HepG2 (cell line): ENCODE measurements around the gene HIVEP2. TPM values are rescaled to one million over a fixed set of nuclear protein-coding genes. Genes with fewer than 3 reads are reported as not detected.

Experiments
- CBX2 ChIP-seq, 2 experiments: fragments of 200-600 bp in 1 of 2; sonication (generic); formaldehyde crosslinking in 1 of 2; IDR thresholded peaks; 2 replicates each; pipeline versions ENCODE4 v1.7.0 to v1.8.1; 2018 to 2022; ENCODE audit warnings: low read depth in 2 of 2, low read length in 1 of 2, mild to moderate bottlenecking in 1 of 2, missing genetic modification reagents in 1 of 2
- HNF4G ChIP-seq, 2 experiments: sonication (generic) in 1 of 2; formaldehyde crosslinking in 1 of 2; IDR thresholded peaks; 2 replicates each; pipeline versions ENCODE4 v1.4.0 to v1.6.1; 2011 to 2020; ENCODE audit warnings: borderline replicate concordance in 2 of 2, low read depth in 2 of 2, mild to moderate bottlenecking in 2 of 2, low read length in 1 of 2, missing genetic modification reagents in 1 of 2, moderate library complexity in 1 of 2
- MAFK ChIP-seq, 2 experiments: IDR thresholded peaks in 1 of 2; conservative IDR thresholded peaks in 1 of 2; 2 replicates each; pipeline ENCODE4 v1.6.1; 2011; ENCODE audit warnings: improper control_type of control experiment in 2 of 2, low read length in 2 of 2
- MTF2 ChIP-seq: sonication (generic); formaldehyde crosslinking; IDR thresholded peaks from 2 replicates; pipeline ENCODE4 v1.5.0; 2020; ENCODE audit warnings: missing genetic modification reagents, borderline replicate concordance
- RFX3 ChIP-seq: IDR thresholded peaks from 2 replicates; pipeline ENCODE4 v1.6.1; 2016; ENCODE audit warnings: missing biosample characterization, missing genetic modification reagents
- SNAPC2 ChIP-seq: sonication (generic); formaldehyde crosslinking; IDR thresholded peaks from 2 replicates; pipeline ENCODE4 v1.8.1; 2022; ENCODE audit warnings: mild to moderate bottlenecking, missing genetic modification reagents
- YEATS4 ChIP-seq: sonication (generic); formaldehyde crosslinking; IDR thresholded peaks from 2 replicates; pipeline ENCODE4 v1.4.0; 2020; ENCODE audit warnings: missing genetic modification reagents, borderline replicate concordance
- ZFP37 ChIP-seq: sonication (generic); formaldehyde crosslinking; IDR thresholded peaks from 2 replicates; pipeline ENCODE4 v1.4.0; 2020; ENCODE audit warnings: missing genetic modification reagents, borderline replicate concordance
- ZNF205 ChIP-seq: IDR thresholded peaks from 2 replicates; pipeline ENCODE4 v1.6.1; 2018; ENCODE audit warnings: missing biosample characterization, missing genetic modification reagents
- ZNF503 ChIP-seq: sonication (generic); formaldehyde crosslinking; IDR thresholded peaks from 2 replicates; pipeline ENCODE4 v1.4.0; 2020; ENCODE audit warnings: missing genetic modification reagents
- ZNF547 ChIP-seq: sonication (generic); formaldehyde crosslinking; IDR thresholded peaks from 2 replicates; pipeline ENCODE4 v1.5.1; 2020; ENCODE audit warnings: mild to moderate bottlenecking, missing genetic modification reagents
- ZNF577 ChIP-seq: sonication (generic); formaldehyde crosslinking; IDR thresholded peaks from 2 replicates; pipeline ENCODE4 v1.4.0; 2020; ENCODE audit warnings: mild to moderate bottlenecking, low read depth, missing genetic modification reagents, borderline replicate concordance
- ZNF777 ChIP-seq: sonication (generic); formaldehyde crosslinking; IDR thresholded peaks from 2 replicates; pipeline ENCODE4 v1.4.0; 2020; ENCODE audit warnings: missing genetic modification reagents
- ZNF780A ChIP-seq: sonication (generic); formaldehyde crosslinking; IDR thresholded peaks from 2 replicates; pipeline ENCODE4 v1.8.0; 2022; ENCODE audit warnings: mild to moderate bottlenecking, missing genetic modification reagents, moderate library complexity
- polyA plus RNA-seq, 8 experiments: library from polyadenylated mRNA; depleted of rRNA in 3 of 8; stranded (reverse) in 7 of 8; unstranded in 1 of 8; fragments of >200 nt; fragmentation: Illumina TruSeq in 4 of 8; extraction: Trizol in 4 of 8; gene quantifications; 2 replicates each; pipeline versions ENCODE4 v1.2.1 to v1.2.3, GENCODE V29; 2011 to 2016; ENCODE audit warnings: low read depth in 4 of 8, missing spikeins in 1 of 8, mixed read lengths in 1 of 8; ENCODE audit not compliant: insufficient read depth in 1 of 8
- total RNA-seq, 5 experiments: library from RNA; depleted of rRNA; stranded (reverse); fragments of >200 nt; fragmentation: Illumina TruSeq; extraction: Trizol; gene quantifications; 2 replicates each; pipeline ENCODE4 v1.2.3, GENCODE V29; 2016; ENCODE audit warnings: low read depth in 1 of 5
- TF ChIP-seq, protein P1 (sequence below): sonication (generic); formaldehyde crosslinking; IDR thresholded peaks from 2 replicates; pipeline ENCODE4 v1.4.0; 2020; ENCODE audit warnings: missing genetic modification reagents
- TF ChIP-seq, protein P2 (sequence below): sonication (generic); formaldehyde crosslinking; IDR thresholded peaks from 2 replicates; pipeline ENCODE4; 2020; ENCODE audit warnings: missing genetic modification reagents, mild to moderate bottlenecking, borderline replicate concordance

Gene HIVEP2
- total and polyA plus RNA-seq, 2 of the 13 experiments (the other 11 are each of a cell fraction or from before 2014, with no cell fraction given), result 3.4 to 12.9 TPM

- TF ChIP-seq, protein P1, sequence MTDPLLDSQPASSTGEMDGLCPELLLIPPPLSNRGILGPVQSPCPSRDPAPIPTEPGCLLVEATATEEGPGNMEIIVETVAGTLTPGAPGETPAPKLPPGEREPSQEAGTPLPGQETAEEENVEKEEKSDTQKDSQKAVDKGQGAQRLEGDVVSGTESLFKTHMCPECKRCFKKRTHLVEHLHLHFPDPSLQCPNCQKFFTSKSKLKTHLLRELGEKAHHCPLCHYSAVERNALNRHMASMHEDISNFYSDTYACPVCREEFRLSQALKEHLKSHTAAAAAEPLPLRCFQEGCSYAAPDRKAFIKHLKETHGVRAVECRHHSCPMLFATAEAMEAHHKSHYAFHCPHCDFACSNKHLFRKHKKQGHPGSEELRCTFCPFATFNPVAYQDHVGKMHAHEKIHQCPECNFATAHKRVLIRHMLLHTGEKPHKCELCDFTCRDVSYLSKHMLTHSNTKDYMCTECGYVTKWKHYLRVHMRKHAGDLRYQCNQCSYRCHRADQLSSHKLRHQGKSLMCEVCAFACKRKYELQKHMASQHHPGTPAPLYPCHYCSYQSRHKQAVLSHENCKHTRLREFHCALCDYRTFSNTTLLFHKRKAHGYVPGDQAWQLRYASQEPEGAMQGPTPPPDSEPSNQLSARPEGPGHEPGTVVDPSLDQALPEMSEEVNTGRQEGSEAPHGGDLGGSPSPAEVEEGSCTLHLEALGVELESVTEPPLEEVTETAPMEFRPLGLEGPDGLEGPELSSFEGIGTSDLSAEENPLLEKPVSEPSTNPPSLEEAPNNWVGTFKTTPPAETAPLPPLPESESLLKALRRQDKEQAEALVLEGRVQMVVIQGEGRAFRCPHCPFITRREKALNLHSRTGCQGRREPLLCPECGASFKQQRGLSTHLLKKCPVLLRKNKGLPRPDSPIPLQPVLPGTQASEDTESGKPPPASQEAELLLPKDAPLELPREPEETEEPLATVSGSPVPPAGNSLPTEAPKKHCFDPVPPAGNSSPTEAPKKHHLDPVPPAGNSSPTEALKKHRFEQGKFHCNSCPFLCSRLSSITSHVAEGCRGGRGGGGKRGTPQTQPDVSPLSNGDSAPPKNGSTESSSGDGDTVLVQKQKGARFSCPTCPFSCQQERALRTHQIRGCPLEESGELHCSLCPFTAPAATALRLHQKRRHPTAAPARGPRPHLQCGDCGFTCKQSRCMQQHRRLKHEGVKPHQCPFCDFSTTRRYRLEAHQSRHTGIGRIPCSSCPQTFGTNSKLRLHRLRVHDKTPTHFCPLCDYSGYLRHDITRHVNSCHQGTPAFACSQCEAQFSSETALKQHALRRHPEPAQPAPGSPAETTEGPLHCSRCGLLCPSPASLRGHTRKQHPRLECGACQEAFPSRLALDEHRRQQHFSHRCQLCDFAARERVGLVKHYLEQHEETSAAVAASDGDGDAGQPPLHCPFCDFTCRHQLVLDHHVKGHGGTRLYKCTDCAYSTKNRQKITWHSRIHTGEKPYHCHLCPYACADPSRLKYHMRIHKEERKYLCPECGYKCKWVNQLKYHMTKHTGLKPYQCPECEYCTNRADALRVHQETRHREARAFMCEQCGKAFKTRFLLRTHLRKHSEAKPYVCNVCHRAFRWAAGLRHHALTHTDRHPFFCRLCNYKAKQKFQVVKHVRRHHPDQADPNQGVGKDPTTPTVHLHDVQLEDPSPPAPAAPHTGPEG (CRISPR knock-in tag), result peak; percentile 68; the same call in 1 of the 2 replicates
- TF ChIP-seq, protein P2, sequence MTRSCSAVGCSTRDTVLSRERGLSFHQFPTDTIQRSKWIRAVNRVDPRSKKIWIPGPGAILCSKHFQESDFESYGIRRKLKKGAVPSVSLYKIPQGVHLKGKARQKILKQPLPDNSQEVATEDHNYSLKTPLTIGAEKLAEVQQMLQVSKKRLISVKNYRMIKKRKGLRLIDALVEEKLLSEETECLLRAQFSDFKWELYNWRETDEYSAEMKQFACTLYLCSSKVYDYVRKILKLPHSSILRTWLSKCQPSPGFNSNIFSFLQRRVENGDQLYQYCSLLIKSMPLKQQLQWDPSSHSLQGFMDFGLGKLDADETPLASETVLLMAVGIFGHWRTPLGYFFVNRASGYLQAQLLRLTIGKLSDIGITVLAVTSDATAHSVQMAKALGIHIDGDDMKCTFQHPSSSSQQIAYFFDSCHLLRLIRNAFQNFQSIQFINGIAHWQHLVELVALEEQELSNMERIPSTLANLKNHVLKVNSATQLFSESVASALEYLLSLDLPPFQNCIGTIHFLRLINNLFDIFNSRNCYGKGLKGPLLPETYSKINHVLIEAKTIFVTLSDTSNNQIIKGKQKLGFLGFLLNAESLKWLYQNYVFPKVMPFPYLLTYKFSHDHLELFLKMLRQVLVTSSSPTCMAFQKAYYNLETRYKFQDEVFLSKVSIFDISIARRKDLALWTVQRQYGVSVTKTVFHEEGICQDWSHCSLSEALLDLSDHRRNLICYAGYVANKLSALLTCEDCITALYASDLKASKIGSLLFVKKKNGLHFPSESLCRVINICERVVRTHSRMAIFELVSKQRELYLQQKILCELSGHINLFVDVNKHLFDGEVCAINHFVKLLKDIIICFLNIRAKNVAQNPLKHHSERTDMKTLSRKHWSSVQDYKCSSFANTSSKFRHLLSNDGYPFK (CRISPR knock-in tag), result peak; percentile 70
- TF ChIP-seq MAFK (conservative IDR thresholded peaks at IDR 0.05 in 1 of 2, IDR thresholded peaks at IDR 0.05 in 1 of 2; ENCODE audit: low read length in 2 of 2) (no peak), MTF2 (CRISPR knock-in tag) (peak; percentile 79; the same call in 1 of the 2 replicates), RFX3 (CRISPR knock-in tag) (no peak), ZFP37 (0 out of 2 replicates have a peak, but pooled peaks have one; percentile 68), ZNF780A (0 out of 2 replicates have a peak, but pooled peaks have one; percentile 70), CBX2 (IDR thresholded peaks at IDR 0.05; ENCODE audit: low read depth, low read length) (no peak), CBX2 (CRISPR knock-in tag; IDR thresholded peaks at IDR 0.05; ENCODE audit: low read depth) (no peak), YEATS4 (CRISPR knock-in tag) (no peak; the same call in 1 of the 2 replicates), SNAPC2 (CRISPR knock-in tag) (peak; percentile 63; the same call in 1 of the 2 replicates), ZNF777 (CRISPR knock-in tag) (peak; percentile 79), ZNF547 (CRISPR knock-in tag) (no peak), HNF4G (IDR thresholded peaks at IDR 0.05; ENCODE audit: borderline replicate concordance, low read depth, low read length) (no peak), HNF4G (CRISPR knock-in tag; IDR thresholded peaks at IDR 0.05; ENCODE audit: borderline replicate concordance, low read depth) (peak; percentile 62; the same call in 1 of the 2 replicates), ZNF577 (CRISPR knock-in tag) (no peak), ZNF503 (CRISPR knock-in tag) (peak; percentile 59; the same call in 1 of the 2 replicates), ZNF205 (CRISPR knock-in tag) (no peak)
These were observed 590 bp downstream of the HIVEP2 start (continued) for GRCh38 chr6:142944124-142945048.
